Neuronal stem cell (in vitro differentiated cells): Measurements from ENCODE around the gene CYP11A1.
A peak's percentile ranks its signal among the peaks of the same experiment; 100 is the strongest.

Source experiments
- DNase-seq: peaks from one replicate; pipeline ENCODE4 v3.0.0-alpha.2; 2013; ENCODE audit warnings: low spot score
- H2AFZ ChIP-seq: one replicate; pipeline ENCODE4 v1.6.1; 2013; ENCODE audit warnings: mild to moderate bottlenecking, low read length, inconsistent platforms
- H2AK5ac ChIP-seq: 2 replicates; pipeline ENCODE4 v1.6.1; 2013; ENCODE audit warnings: low read depth, mild to moderate bottlenecking, inconsistent platforms, low read length, moderate library complexity, mixed read lengths
- H2BK120ac ChIP-seq: 2 replicates; pipeline ENCODE4 v1.6.1; 2013; ENCODE audit warnings: low read depth, mild to moderate bottlenecking, inconsistent platforms, low read length, moderate library complexity, mixed read lengths
- H2BK12ac ChIP-seq: one replicate; pipeline ENCODE4 v1.6.1; 2013; ENCODE audit warnings: low read length, inconsistent platforms
- H2BK15ac ChIP-seq: 2 replicates; pipeline ENCODE4 v1.6.1; 2013; ENCODE audit warnings: mild to moderate bottlenecking, low read length, inconsistent platforms, mixed read lengths
- H2BK5ac ChIP-seq: one replicate; pipeline ENCODE4 v1.6.1; 2013; ENCODE audit warnings: inconsistent platforms, mild to moderate bottlenecking, low read length, moderate library complexity
- H3K14ac ChIP-seq: one replicate; pipeline ENCODE4 v1.6.1; 2013; ENCODE audit warnings: low read length, inconsistent platforms
- H3K18ac ChIP-seq: 2 replicates; pipeline ENCODE4 v1.6.1; 2013; ENCODE audit warnings: low read length, inconsistent platforms
- H3K23ac ChIP-seq: 2 replicates; pipeline ENCODE4 v1.6.1; 2013; ENCODE audit warnings: low read depth, mild to moderate bottlenecking, mixed read lengths, low read length, inconsistent platforms; ENCODE audit not compliant: poor library complexity
- H3K27ac ChIP-seq: replicated peaks from 3 replicates; pipeline ENCODE4 v1.5.1; 2013; ENCODE audit warnings: low read length, inconsistent platforms
- H3K27me3 ChIP-seq, 3 experiments: 2 replicates each; pipeline ENCODE4 v1.6.1; 2013; ENCODE audit warnings: low read length in 3 of 3, mild to moderate bottlenecking in 2 of 3, inconsistent platforms in 1 of 3, low read depth in 1 of 3, mixed read lengths in 1 of 3, moderate library complexity in 1 of 3; ENCODE audit not compliant: control insufficient read depth in 3 of 3, insufficient read depth in 3 of 3
- H3K36me3 ChIP-seq, 2 donors: replicated peaks in 1 of 2; 2 replicates each; pipeline ENCODE4 v1.6.1; 2013; ENCODE audit warnings: low read length in 2 of 2; ENCODE audit not compliant: control insufficient read depth in 2 of 2, insufficient read depth in 2 of 2
- H3K4ac ChIP-seq: 2 replicates; pipeline ENCODE4 v1.6.1; 2013; ENCODE audit warnings: inconsistent platforms, mild to moderate bottlenecking, low read length, moderate library complexity
- H3K4me1 ChIP-seq, 2 donors: 1 replicate in 1 of 2; 2 replicates in 1 of 2; pipeline ENCODE4 v1.6.1; 2013; ENCODE audit warnings: low read length in 2 of 2, low read depth in 1 of 2; ENCODE audit not compliant: control insufficient read depth in 2 of 2, insufficient read depth in 1 of 2
- H3K4me2 ChIP-seq: one replicate; pipeline ENCODE4 v1.6.1; 2013; ENCODE audit warnings: mild to moderate bottlenecking, low read length, inconsistent platforms; ENCODE audit not compliant: insufficient read depth, poor library complexity, severe bottlenecking
- H3K4me3 ChIP-seq, 2 donors: 2 replicates each; pipeline ENCODE4 v1.5.1; 2013; ENCODE audit warnings: low read length in 2 of 2, mild to moderate bottlenecking in 2 of 2, inconsistent platforms in 1 of 2, moderate library complexity in 1 of 2
- H3K79me1 ChIP-seq: one replicate; pipeline ENCODE4 v1.6.1; 2013; ENCODE audit warnings: low read depth, mild to moderate bottlenecking, inconsistent platforms, low read length, moderate library complexity
- H3K9ac ChIP-seq: one replicate; pipeline ENCODE4 v1.6.1; 2013; ENCODE audit warnings: mild to moderate bottlenecking, low read depth, low read length, inconsistent platforms; ENCODE audit not compliant: poor library complexity
- H3K9me3 ChIP-seq, 2 donors: replicated peaks in 1 of 2; 2 replicates each; pipeline versions ENCODE3 to v1.6.1; 2013; ENCODE audit warnings: low read length in 2 of 2, mild to moderate bottlenecking in 2 of 2, inconsistent platforms in 1 of 2, low read depth in 1 of 2, mixed read lengths in 1 of 2, moderate library complexity in 1 of 2; ENCODE audit not compliant: control insufficient read depth in 2 of 2, insufficient read depth in 1 of 2
- H4K8ac ChIP-seq: one replicate; pipeline ENCODE4 v1.6.1; 2013; ENCODE audit warnings: low read depth, mild to moderate bottlenecking, inconsistent platforms, low read length, moderate library complexity
- H4K91ac ChIP-seq: one replicate; pipeline ENCODE4 v1.6.1; 2013; ENCODE audit warnings: low read length, low read depth, mild to moderate bottlenecking, inconsistent platforms; ENCODE audit not compliant: poor library complexity
- WGBS, 2 donors: extraction: QIAGEN DNeasy Blood & Tissue Kit; methylation state at CpG; one replicate each; pipeline ENCODE4 v1.1.7; 2013; ENCODE audit warnings: missing lambda C conversion rate in 2 of 2, mixed read lengths in 1 of 2; ENCODE audit not compliant: insufficient read length in 2 of 2, insufficient replicate concordance in 1 of 2; ENCODE audit errors: extremely low coverage in 2 of 2; 5-methylcytosine and 5-hydroxymethylcytosine counted together

Gene CYP11A1

GRCh38 chr15:74387141-74387541, 19.7 kb upstream of the CYP11A1 start:
- Histone ChIP-seq H2BK12ac (no peak overlapping the region), H3K4me2 (no peak overlapping the region), H3K9me3 (no peaks in the 10 kb centered on the region), H3K4me3 (no peak overlapping the region), H3K14ac (no peak overlapping the region), H3K4ac (no peak overlapping the region), H3K9ac (no peak overlapping the region), H3K4me1 (peaks cover 3 to 14% of the 10 kb centered on the region in 2 donors), H3K23ac (no peak overlapping the region), H3K79me1 (no peaks in the 10 kb centered on the region), H3K27ac (no peak overlapping the region), H3K18ac (peak overlapping the region; percentile 77), H3K36me3 (no peaks in the 10 kb centered on the region), H2AK5ac (peak overlapping the region; percentile 91), H4K91ac (no peak overlapping the region), H2AFZ (peak overlapping the region; percentile 66), H4K8ac (no peak overlapping the region), H2BK120ac (peak overlapping the region; percentile 44), H2BK5ac (peak overlapping the region; percentile 45), H2BK15ac (peak overlapping the region; percentile 69), H3K27me3 (peaks cover 0 to 42% (median 0%) of the 10 kb centered on the region in 3 experiments)
- WGBS, 2 donors, result no CpG with 5 or more reads among the region's 13 CpGs
- no peak for DNase-seq

DNA sequence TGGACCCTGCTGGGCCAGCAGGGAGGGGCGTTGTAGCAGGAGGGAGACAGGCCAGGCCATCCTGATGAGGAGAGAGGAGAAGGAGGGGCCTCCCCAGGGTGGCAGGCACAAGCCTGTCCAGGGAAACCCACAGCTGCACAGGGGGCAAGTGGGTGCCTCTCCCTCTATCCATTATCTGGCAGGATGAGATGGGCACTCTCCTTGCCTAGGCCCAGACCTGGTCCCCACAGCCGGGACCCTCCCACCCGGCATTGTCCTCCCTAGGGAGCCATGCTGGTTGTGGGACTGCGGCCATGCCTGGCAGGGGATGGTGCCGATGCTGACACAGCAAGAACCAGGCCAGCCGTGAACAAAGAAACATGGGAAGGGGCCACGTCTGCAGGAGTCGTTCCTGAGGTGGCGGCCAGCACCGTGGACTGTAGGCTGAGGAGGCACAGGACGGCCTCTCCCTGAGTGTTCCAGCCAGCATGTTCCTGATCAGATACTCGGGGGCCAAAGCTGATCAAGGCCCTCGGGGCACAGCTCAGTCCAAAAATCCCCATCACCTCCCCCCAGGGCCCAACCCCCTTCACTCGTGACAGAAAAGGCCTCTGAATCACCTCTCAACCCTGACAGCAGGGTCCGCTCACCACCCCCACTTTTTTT, 19.2 kb upstream of the CYP11A1 start:
- peak overlapping the region; percentile 45 for H2BK5ac ChIP-seq
- H3K4me1 ChIP-seq, result peaks cover 3 to 13% of the 10 kb centered on the region in 2 donors
- H3K4me2 ChIP-seq, result no peak overlapping the region
- H3K4ac ChIP-seq, result no peak overlapping the region
- H3K27ac ChIP-seq, result no peak overlapping the region
- peak overlapping the region; percentile 60 for H2BK12ac ChIP-seq
- no peak overlapping the region for H3K14ac ChIP-seq
- H3K9me3 ChIP-seq, result no peaks in the 10 kb centered on the region
- H2BK15ac ChIP-seq, result peak overlapping the region; percentile 53
- no peaks in the 10 kb centered on the region for H3K79me1 ChIP-seq
- no peaks in the 10 kb centered on the region for H3K36me3 ChIP-seq
- H3K18ac ChIP-seq, result peak overlapping the region; percentile 0
- peak overlapping the region; percentile 66 for H2AFZ ChIP-seq
- no peak overlapping the region for H2BK120ac ChIP-seq
- no peak overlapping the region for H3K23ac ChIP-seq
- no peak for DNase-seq
- no peak overlapping the region for H3K9ac ChIP-seq
- no peak overlapping the region for H4K8ac ChIP-seq
- H3K4me3 ChIP-seq, result no peak overlapping the region
- peaks cover 0 to 36% (median 0%) of the 10 kb centered on the region in 3 experiments for H3K27me3 ChIP-seq
- no peak overlapping the region for H4K91ac ChIP-seq
- peak overlapping the region; percentile 91 for H2AK5ac ChIP-seq
- WGBS, 2 donors, result no CpG with 5 or more reads among the region's 15 CpGs

- peak overlapping the region; percentile 61 for H3K9ac ChIP-seq
- H3K14ac ChIP-seq, result no peak overlapping the region
- no peak overlapping the region for H4K91ac ChIP-seq
- H2BK5ac ChIP-seq, result no peak overlapping the region
- no peak overlapping the region for H3K23ac ChIP-seq
- no peak overlapping the region for H3K4ac ChIP-seq
- no peaks in the 10 kb centered on the region for H3K79me1 ChIP-seq
- DNase-seq, result no peak
- H3K4me1 ChIP-seq, result peaks cover 3 to 11% of the 10 kb centered on the region in 2 donors
- H3K4me3 ChIP-seq, result no peak overlapping the region
- H3K4me2 ChIP-seq, result no peak overlapping the region
- H2BK15ac ChIP-seq, result peak overlapping the region; percentile 6
- H2BK12ac ChIP-seq, result no peak overlapping the region
- H3K27me3 ChIP-seq, result peaks cover 0 to 28% (median 0%) of the 10 kb centered on the region in 3 experiments
- no peaks in the 10 kb centered on the region for H3K36me3 ChIP-seq
- H2AK5ac ChIP-seq, result peak overlapping the region; percentile 80
- peak overlapping the region; percentile 0 for H3K18ac ChIP-seq
- H4K8ac ChIP-seq, result no peak overlapping the region
- H2AFZ ChIP-seq, result peak overlapping the region; percentile 18
- no CpG with 5 or more reads among the region's 6 CpGs for WGBS, 2 donors
- no peaks in the 10 kb centered on the region for H3K9me3 ChIP-seq
- no peak overlapping the region for H2BK120ac ChIP-seq
- no peak overlapping the region for H3K27ac ChIP-seq
Observed at GRCh38 chr15:74385733-74386132, 18.3 kb upstream of the CYP11A1 start.

GRCh38 chr15:74384881-74385643, 17.6 kb upstream of the CYP11A1 start:
- Histone ChIP-seq H3K36me3 (no peaks in the 10 kb centered on the region), H3K9ac (peak overlapping the region; percentile 61), H3K14ac (peak overlapping the region; percentile 32), H3K79me1 (no peaks in the 10 kb centered on the region), H3K27ac (no peak overlapping the region), H3K9me3 (no peaks in the 10 kb centered on the region), H2BK5ac (no peak overlapping the region), H3K4me1 (peaks cover 3 to 11% of the 10 kb centered on the region in 2 donors), H3K4me3 (peak overlapping the region in 1 of 2 donors; percentile 23), H3K23ac (no peak overlapping the region), H3K4ac (no peak overlapping the region), H2BK15ac (peak overlapping the region; percentile 77), H2BK120ac (no peak overlapping the region), H4K8ac (no peak overlapping the region), H2AK5ac (peak overlapping the region; percentile 54), H3K18ac (peak overlapping the region; percentile 19), H3K4me2 (no peak overlapping the region), H2AFZ (no peak overlapping the region), H4K91ac (no peak overlapping the region), H2BK12ac (no peak overlapping the region), H3K27me3 (peaks cover 0 to 24% (median 0%) of the 10 kb centered on the region in 3 experiments)
- DNase-seq, result no peak
- no CpG with 5 or more reads among the region's 8 CpGs for WGBS, 2 donors
